GM13976 (cell line): ENCODE results near the gene HAO2.

Source experiments
- DNase-seq: peaks from one replicate; pipeline ENCODE4 v3.0.0; 2012; ENCODE audit warnings: low spot score
- CTCF ChIP-seq: IDR thresholded peaks from 2 replicates; pipeline ENCODE4 v1.5.1; 2012; ENCODE audit warnings: borderline replicate concordance, mild to moderate bottlenecking; ENCODE audit not compliant: insufficient read depth; ENCODE audit errors: extremely low read depth, missing control alignments, control extremely low read depth
- in situ Hi-C: fragments of 300-500 bp; cut with MboI; formaldehyde crosslinking; loops from one replicate; pipeline ENCODE4 v1.12.0; 2022; ENCODE audit warnings: low sequenced_read_pairs, mixed read lengths, inconsistent platforms; ENCODE audit not compliant: unreplicated experiment

HAO2 gene

GRCh38 chr1:119416006-119416640 lies 47.5 kb downstream of the HAO2 start:
- in situ Hi-C loops: no loop called here
- no peak for DNase-seq

GRCh38 chr1:119419109-119419508 lies 50.5 kb downstream of the HAO2 start:
- no peak for TF ChIP-seq CTCF
- DNase-seq: no peak
- in situ Hi-C loops: no loop called here

More at GRCh38 chr1:119416006-119416640, 47.5 kb downstream of the HAO2 start:
- no peak for TF ChIP-seq CTCF

- DNase-seq: no peak
- in situ Hi-C loops: no loop called here
- no peak for TF ChIP-seq CTCF
Observed at GRCh38 chr1:119420638-119421037, 52.1 kb downstream of the HAO2 start.

- DNase-seq: no peak
- in situ Hi-C loops: no loop called here
- TF ChIP-seq CTCF: no peak
Observed at GRCh38 chr1:119422631-119423030, 54.0 kb downstream of the HAO2 start.

- TF ChIP-seq CTCF: no peak
- DNase-seq: no peak
- in situ Hi-C loops: no loop called here
Observed at GRCh38 chr1:119428991-119429390, 60.4 kb downstream of the HAO2 start.

- TF ChIP-seq CTCF: no peak
- in situ Hi-C loops: no loop called here
- no peak for DNase-seq
Observed at GRCh38 chr1:119429687-119430086, 61.1 kb downstream of the HAO2 start.

GRCh38 chr1:119430486-119430885 lies 61.9 kb downstream of the HAO2 start:
- in situ Hi-C loops: no loop called here
- no peak for TF ChIP-seq CTCF
- no peak for DNase-seq
